HEK293 (cell line): ENCODE measurements around the gene MYO5C.

Source experiments
- CTCF ChIA-PET: fragments of 350-600 bp; formaldehyde crosslinking; extraction: SDS; loops from one replicate; lab custom pipeline; 2021; ENCODE audit warnings: antibody characterized with exemption; lab: Yijun Ruan, JAX
- POLR2A ChIA-PET: fragments of 300-600 bp; formaldehyde crosslinking; extraction: SDS; loops from one replicate; lab custom pipeline; 2020; ENCODE audit warnings: antibody characterized with exemption, inconsistent platforms; lab: Yijun Ruan, JAX
- H3K27ac ChIP-seq: fragments of 200-500 bp; sonication (Bioruptor generic); 2 replicates; pipeline ENCODE4 v1.5.1; 2014; ENCODE audit warnings: low read depth, low read length, control low read depth, inconsistent platforms; ENCODE audit errors: extremely low read depth
- H3K36me3 ChIP-seq, 2 experiments: fragments of 200-500 bp in 1 of 2; sonication (Bioruptor generic) in 1 of 2; 1 replicate in 1 of 2; 2 replicates in 1 of 2; pipeline ENCODE4 v1.5.1; 2014 to 2017; ENCODE audit warnings: inconsistent platforms in 2 of 2, low read length in 2 of 2; ENCODE audit not compliant: control insufficient read depth in 2 of 2, insufficient read depth in 1 of 2
- H3K4me1 ChIP-seq: fragments of 200-500 bp; sonication (Bioruptor generic); 2 replicates; pipeline ENCODE4 v1.5.1; 2014; ENCODE audit warnings: mild to moderate bottlenecking, low read length, inconsistent platforms; ENCODE audit not compliant: control insufficient read depth, insufficient read depth
- H3K4me3 ChIP-seq: 2 replicates; pipeline ENCODE4 v1.5.1; 2011; ENCODE audit warnings: low read depth, mild to moderate bottlenecking, control low read depth, low read length, moderate library complexity
- H3K9me3 ChIP-seq: fragments of 200-500 bp; sonication (Bioruptor generic); 2 replicates; pipeline ENCODE4 v1.5.1; 2014; ENCODE audit warnings: low read depth, low read length, inconsistent platforms; ENCODE audit not compliant: control insufficient read depth, insufficient read depth
- BCL11A ChIP-seq: fragments of 450-650 bp; formaldehyde crosslinking; IDR thresholded peaks from 2 replicates; pipeline ENCODE4 v1.5.1; 2016; ENCODE audit warnings: low read depth, missing biosample characterization, missing genetic modification characterization
- FEZF1 ChIP-seq: fragments of 450-650 bp; formaldehyde crosslinking; IDR thresholded peaks from 2 replicates; pipeline ENCODE4 v1.5.1; 2016; ENCODE audit warnings: missing biosample characterization, missing genetic modification characterization
- GLI2 ChIP-seq: fragments of 450-650 bp; formaldehyde crosslinking; IDR thresholded peaks from 2 replicates; pipeline ENCODE4; 2017; ENCODE audit warnings: missing biosample characterization, missing genetic modification characterization, low read depth, borderline replicate concordance
- HOXC10 ChIP-seq: sonication (generic); formaldehyde crosslinking; IDR thresholded peaks from 2 replicates; pipeline ENCODE4 v1.8.1; 2023; ENCODE audit warnings: mild to moderate bottlenecking, missing genetic modification reagents
- KLF16 ChIP-seq: fragments of 450-650 bp; formaldehyde crosslinking; IDR thresholded peaks from 2 replicates; pipeline ENCODE4 v1.5.1; 2017; ENCODE audit warnings: missing biosample characterization, missing genetic modification characterization
- OSR2 ChIP-seq: fragments of 450-650 bp; formaldehyde crosslinking; IDR thresholded peaks from 2 replicates; pipeline ENCODE4 v1.5.1; 2016; ENCODE audit warnings: missing biosample characterization, missing genetic modification characterization
- OVOL3 ChIP-seq: fragments of 450-650 bp; formaldehyde crosslinking; IDR thresholded peaks from 2 replicates; pipeline ENCODE4 v1.5.1; 2016; ENCODE audit warnings: missing biosample characterization, missing genetic modification characterization
- SCRT1 ChIP-seq: fragments of 450-650 bp; formaldehyde crosslinking; IDR thresholded peaks from 2 replicates; pipeline ENCODE4 v1.5.1; 2016; ENCODE audit warnings: missing biosample characterization, missing genetic modification characterization, borderline replicate concordance
- SETDB1 ChIP-seq: IDR thresholded peaks from one replicate; pipeline ENCODE4 v1.6.1; 2017; ENCODE audit warnings: mild to moderate bottlenecking, low read length, moderate library complexity, mixed read lengths; ENCODE audit not compliant: insufficient read length
- ZFP37 ChIP-seq: fragments of 450-650 bp; formaldehyde crosslinking; IDR thresholded peaks from 2 replicates; pipeline ENCODE4 v1.5.1; 2016; ENCODE audit warnings: missing biosample characterization, missing genetic modification characterization
- ZNF19 ChIP-seq: fragments of 450-650 bp; formaldehyde crosslinking; IDR thresholded peaks from 2 replicates; pipeline ENCODE4; 2016; ENCODE audit warnings: missing biosample characterization, missing genetic modification characterization, low read depth
- ZNF274 ChIP-seq, 2 experiments: fragments of 200-500 bp in 1 of 2; fragments of 450-650 bp in 1 of 2; sonication (Bioruptor generic) in 1 of 2; formaldehyde crosslinking in 1 of 2; IDR thresholded peaks; 2 replicates each; pipeline versions ENCODE4 v1.5.1 to v1.6.1; 2014 to 2016; ENCODE audit warnings: borderline replicate concordance in 1 of 2, inconsistent platforms in 1 of 2, low read length in 1 of 2, missing biosample characterization in 1 of 2, missing genetic modification characterization in 1 of 2
- ZNF433 ChIP-seq: fragments of 450-650 bp; formaldehyde crosslinking; IDR thresholded peaks from 2 replicates; pipeline ENCODE4 v1.5.1; 2016; ENCODE audit warnings: missing biosample characterization, missing genetic modification characterization, low read depth
- ZNF555 ChIP-seq: fragments of 450-650 bp; formaldehyde crosslinking; conservative IDR thresholded peaks from 2 replicates; pipeline ENCODE4 v1.5.1; 2017; ENCODE audit warnings: missing biosample characterization, mild to moderate bottlenecking, missing genetic modification characterization, inconsistent platforms
- ZNF558 ChIP-seq: fragments of 450-650 bp; formaldehyde crosslinking; IDR thresholded peaks from 2 replicates; pipeline ENCODE4 v1.5.1; 2016; ENCODE audit warnings: missing biosample characterization, missing genetic modification characterization
- ZNF623 ChIP-seq: fragments of 450-650 bp; formaldehyde crosslinking; IDR thresholded peaks from 2 replicates; pipeline ENCODE4 v1.5.1; 2016; ENCODE audit warnings: missing biosample characterization, missing genetic modification characterization
- ZNF624 ChIP-seq: fragments of 450-650 bp; formaldehyde crosslinking; IDR thresholded peaks from 2 replicates; pipeline ENCODE4 v1.5.1; 2017; ENCODE audit warnings: missing biosample characterization, missing genetic modification characterization
- ZNF768 ChIP-seq: fragments of 450-650 bp; formaldehyde crosslinking; IDR thresholded peaks from 2 replicates; pipeline ENCODE4 v1.5.1; 2018; ENCODE audit warnings: missing biosample characterization, mild to moderate bottlenecking, missing genetic modification characterization
- ZSCAN16 ChIP-seq: fragments of 450-650 bp; formaldehyde crosslinking; IDR thresholded peaks from 2 replicates; pipeline ENCODE4 v1.5.1; 2016; ENCODE audit warnings: missing biosample characterization, missing genetic modification characterization
- ZXDB ChIP-seq: fragments of 450-650 bp; formaldehyde crosslinking; IDR thresholded peaks from 2 replicates; pipeline ENCODE4 v1.5.1; 2016; ENCODE audit warnings: missing biosample characterization, missing genetic modification characterization
- TF ChIP-seq, protein P1 (sequence below): fragments of 450-650 bp; formaldehyde crosslinking; IDR thresholded peaks from 2 replicates; pipeline ENCODE4 v1.5.1; 2016; ENCODE audit warnings: missing biosample characterization, missing genetic modification characterization
- TF ChIP-seq, protein P2 (sequence below): fragments of 450-650 bp; formaldehyde crosslinking; IDR thresholded peaks from 2 replicates; pipeline ENCODE4 v1.5.1; 2016; ENCODE audit warnings: missing biosample characterization, missing genetic modification characterization, low read depth

Gene MYO5C

DNA sequence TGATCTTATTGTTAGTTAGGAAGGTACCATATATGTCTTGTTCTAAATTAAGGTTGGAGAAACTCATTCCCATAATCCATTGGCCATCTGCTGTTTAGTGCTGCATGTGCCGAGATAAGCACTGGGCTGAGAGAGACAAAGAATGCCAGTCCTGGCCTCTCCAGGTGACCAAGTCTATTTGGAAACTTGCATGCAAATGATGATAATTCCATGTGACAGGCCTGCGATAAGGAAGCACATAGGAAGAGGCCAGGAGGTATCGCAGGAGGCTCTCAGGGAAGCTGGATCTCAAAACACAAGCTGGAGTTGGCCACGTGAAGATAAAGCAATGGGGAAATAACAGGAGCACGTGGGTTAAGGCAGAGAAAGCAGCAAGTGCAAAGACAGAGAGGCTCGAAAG, 39.7 kb downstream of the MYO5C start:
- CTCF ChIA-PET, result interaction anchor here (0.7 to 2.7 kb wide), 12 partner anchors 13 to 482 kb away, joined by 3 to 13 read pairs (median 4); no protein-coding TSS in a partner anchor
- H3K27ac ChIP-seq, result no peak overlapping the region
- TF ChIP-seq BCL11A (tag by site-specific recombination) (no peak), ZNF558 (tag by site-specific recombination) (no peak), SCRT1 (tag by site-specific recombination) (no peak), HOXC10 (no peak), ZNF19 (no peak), ZFP37 (no peak), KLF16 (no peak), FEZF1 (tag by site-specific recombination) (no peak), OVOL3 (tag by site-specific recombination) (no peak), OSR2 (tag by site-specific recombination) (no peak), ZXDB (tag by site-specific recombination) (no peak), ZSCAN16 (no peak), ZNF624 (tag by site-specific recombination) (no peak), ZNF555 (tag by site-specific recombination) (no peak), ZNF623 (no peak), ZNF768 (tag by site-specific recombination) (no peak), ZNF274 (IDR thresholded peaks at IDR 0.05; ENCODE audit: low read length) (no peak), ZNF274 (tag by site-specific recombination; IDR thresholded peaks at IDR 0.05; ENCODE audit: borderline replicate concordance) (no peak), ZNF433 (tag by site-specific recombination) (no peak)
- TF ChIP-seq, protein P1, sequence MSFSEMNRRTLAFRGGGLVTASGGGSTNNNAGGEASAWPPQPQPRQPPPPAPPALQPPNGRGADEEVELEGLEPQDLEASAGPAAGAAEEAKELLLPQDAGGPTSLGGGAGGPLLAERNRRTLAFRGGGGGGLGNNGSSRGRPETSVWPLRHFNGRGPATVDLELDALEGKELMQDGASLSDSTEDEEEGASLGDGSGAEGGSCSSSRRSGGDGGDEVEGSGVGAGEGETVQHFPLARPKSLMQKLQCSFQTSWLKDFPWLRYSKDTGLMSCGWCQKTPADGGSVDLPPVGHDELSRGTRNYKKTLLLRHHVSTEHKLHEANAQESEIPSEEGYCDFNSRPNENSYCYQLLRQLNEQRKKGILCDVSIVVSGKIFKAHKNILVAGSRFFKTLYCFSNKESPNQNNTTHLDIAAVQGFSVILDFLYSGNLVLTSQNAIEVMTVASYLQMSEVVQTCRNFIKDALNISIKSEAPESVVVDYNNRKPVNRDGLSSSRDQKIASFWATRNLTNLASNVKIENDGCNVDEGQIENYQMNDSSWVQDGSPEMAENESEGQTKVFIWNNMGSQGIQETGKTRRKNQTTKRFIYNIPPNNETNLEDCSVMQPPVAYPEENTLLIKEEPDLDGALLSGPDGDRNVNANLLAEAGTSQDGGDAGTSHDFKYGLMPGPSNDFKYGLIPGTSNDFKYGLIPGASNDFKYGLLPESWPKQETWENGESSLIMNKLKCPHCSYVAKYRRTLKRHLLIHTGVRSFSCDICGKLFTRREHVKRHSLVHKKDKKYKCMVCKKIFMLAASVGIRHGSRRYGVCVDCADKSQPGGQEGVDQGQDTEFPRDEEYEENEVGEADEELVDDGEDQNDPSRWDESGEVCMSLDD, result no peak
- TF ChIP-seq, protein P2, sequence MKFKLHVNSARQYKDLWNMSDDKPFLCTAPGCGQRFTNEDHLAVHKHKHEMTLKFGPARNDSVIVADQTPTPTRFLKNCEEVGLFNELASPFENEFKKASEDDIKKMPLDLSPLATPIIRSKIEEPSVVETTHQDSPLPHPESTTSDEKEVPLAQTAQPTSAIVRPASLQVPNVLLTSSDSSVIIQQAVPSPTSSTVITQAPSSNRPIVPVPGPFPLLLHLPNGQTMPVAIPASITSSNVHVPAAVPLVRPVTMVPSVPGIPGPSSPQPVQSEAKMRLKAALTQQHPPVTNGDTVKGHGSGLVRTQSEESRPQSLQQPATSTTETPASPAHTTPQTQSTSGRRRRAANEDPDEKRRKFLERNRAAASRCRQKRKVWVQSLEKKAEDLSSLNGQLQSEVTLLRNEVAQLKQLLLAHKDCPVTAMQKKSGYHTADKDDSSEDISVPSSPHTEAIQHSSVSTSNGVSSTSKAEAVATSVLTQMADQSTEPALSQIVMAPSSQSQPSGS, result no peak
- TF ChIP-seq, all 188 proteins: peak for 0
- no peak overlapping the region for H3K4me3 ChIP-seq
- no peaks in the 10 kb centered on the region for H3K9me3 ChIP-seq
- peaks cover 6 to 34% of the 10 kb centered on the region in 2 experiments; a peak in 2 of 3 replicates for H3K36me3 ChIP-seq
- POLR2A ChIA-PET, result no interaction called here
- H3K4me1 ChIP-seq, result 0 out of 2 replicates have a peak, but pooled peaks cover 4% of the 10 kb centered on the region

DNA sequence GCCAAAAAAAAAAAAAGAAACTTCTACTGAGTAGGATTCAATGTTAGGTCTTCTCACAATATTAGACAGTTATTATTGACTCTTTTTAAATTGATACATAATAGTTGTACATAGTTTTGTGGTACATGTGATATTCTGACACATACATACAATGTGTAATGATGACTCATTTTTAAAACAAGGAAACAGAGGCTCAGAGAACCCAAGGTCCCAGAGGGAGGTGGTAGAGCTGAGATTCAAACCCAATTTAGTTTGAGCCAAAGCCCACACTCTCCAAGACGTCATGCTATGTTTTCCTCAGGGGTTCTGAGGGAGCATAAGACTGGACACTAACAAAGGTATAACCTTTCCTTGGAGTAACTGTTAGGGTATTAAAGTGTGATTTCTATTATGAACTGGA, 40.6 kb downstream of the MYO5C start:
- TF ChIP-seq FEZF1 (tag by site-specific recombination) (no peak), OSR2 (tag by site-specific recombination) (no peak), SETDB1 (no peak), ZXDB (tag by site-specific recombination) (no peak), GLI2 (tag by site-specific recombination) (no peak)
- no peak overlapping the region for H3K27ac ChIP-seq
- ChIA-PET CTCF (interaction anchor here (0.6 to 2.7 kb wide), 4 partner anchors 76 to 481 kb away, joined by 3 to 12 read pairs (median 6); no protein-coding TSS in a partner anchor), POLR2A (interaction anchor here (0.7 kb wide), 1 partner anchor 318 kb away, joined by 3 read pairs; no protein-coding TSS in a partner anchor)
- H3K9me3 ChIP-seq, result no peaks in the 10 kb centered on the region
- 0 out of 2 replicates have a peak, but pooled peaks cover 4% of the 10 kb centered on the region for H3K4me1 ChIP-seq
- H3K4me3 ChIP-seq, result no peak overlapping the region
- peaks cover 9 to 37% of the 10 kb centered on the region in 2 experiments; a peak in 2 of 3 replicates for H3K36me3 ChIP-seq
